ENCODE data around the gene ATG7.

DNA sequence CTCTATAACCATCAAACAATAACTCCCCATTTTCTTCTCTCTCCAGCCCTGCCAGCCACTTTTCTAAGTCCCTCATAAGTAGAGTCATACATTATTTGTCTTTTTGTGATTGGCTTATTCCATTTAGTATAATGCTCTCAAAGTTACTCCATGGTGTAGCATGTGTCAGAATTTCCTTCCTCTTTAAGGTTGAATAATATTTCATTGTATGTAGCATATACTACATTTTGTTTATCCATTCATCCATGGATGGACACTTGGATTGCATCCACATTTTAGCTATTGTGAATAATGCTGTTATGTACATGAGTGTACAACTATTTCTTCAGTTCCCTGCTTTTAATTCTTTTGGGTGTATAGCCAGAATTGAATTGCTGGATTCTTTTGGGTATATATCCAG, 138.4 kb downstream of the ATG7 start:
- TF ChIP-seq, protein P1, sequence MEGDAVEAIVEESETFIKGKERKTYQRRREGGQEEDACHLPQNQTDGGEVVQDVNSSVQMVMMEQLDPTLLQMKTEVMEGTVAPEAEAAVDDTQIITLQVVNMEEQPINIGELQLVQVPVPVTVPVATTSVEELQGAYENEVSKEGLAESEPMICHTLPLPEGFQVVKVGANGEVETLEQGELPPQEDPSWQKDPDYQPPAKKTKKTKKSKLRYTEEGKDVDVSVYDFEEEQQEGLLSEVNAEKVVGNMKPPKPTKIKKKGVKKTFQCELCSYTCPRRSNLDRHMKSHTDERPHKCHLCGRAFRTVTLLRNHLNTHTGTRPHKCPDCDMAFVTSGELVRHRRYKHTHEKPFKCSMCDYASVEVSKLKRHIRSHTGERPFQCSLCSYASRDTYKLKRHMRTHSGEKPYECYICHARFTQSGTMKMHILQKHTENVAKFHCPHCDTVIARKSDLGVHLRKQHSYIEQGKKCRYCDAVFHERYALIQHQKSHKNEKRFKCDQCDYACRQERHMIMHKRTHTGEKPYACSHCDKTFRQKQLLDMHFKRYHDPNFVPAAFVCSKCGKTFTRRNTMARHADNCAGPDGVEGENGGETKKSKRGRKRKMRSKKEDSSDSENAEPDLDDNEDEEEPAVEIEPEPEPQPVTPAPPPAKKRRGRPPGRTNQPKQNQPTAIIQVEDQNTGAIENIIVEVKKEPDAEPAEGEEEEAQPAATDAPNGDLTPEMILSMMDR (IDR thresholded peaks at IDR 0.05 in 2 of 3, conservative IDR thresholded peaks at IDR 0.05 in 1 of 3; ENCODE audit: control insufficient read depth in 2 of 3, extremely low read depth in 1 of 3, insufficient read depth in 1 of 3, low read depth in 3 of 3, low read length in 3 of 3) = no peak
- no peak for TF ChIP-seq RAD21 (IDR thresholded peaks at IDR 0.05; ENCODE audit: insufficient read depth, low read depth, low read length)
- no peak for TF ChIP-seq EP300 (IDR thresholded peaks at IDR 0.05; ENCODE audit: borderline replicate concordance in 1 of 2, control insufficient read depth in 1 of 2, low read depth in 2 of 2, low read length in 2 of 2)
- no peak for TF ChIP-seq MXI1 (IDR thresholded peaks at IDR 0.05; ENCODE audit: low read depth, low read length)
- no peak for TF ChIP-seq RFX5 (IDR thresholded peaks at IDR 0.05; ENCODE audit: low read depth, low read length)
- TF ChIP-seq POLR2AphosphoS5 (IDR thresholded peaks at IDR 0.05; ENCODE audit: low read length) = no peak
- TF ChIP-seq SRF (IDR thresholded peaks at IDR 0.05; ENCODE audit: low read depth in 2 of 2, low read length in 2 of 2) = no peak
- no peak for TF ChIP-seq EZH2 (IDR thresholded peaks at IDR 0.05; ENCODE audit: borderline replicate concordance, control insufficient read depth, low read depth, low read length)
- TF ChIP-seq FOXK2 (IDR thresholded peaks at IDR 0.05) = no peak
- TF ChIP-seq YY1 (IDR thresholded peaks at IDR 0.05; ENCODE audit: low read depth, low read length) = no peak
- TF ChIP-seq BMI1 (IDR thresholded peaks at IDR 0.05; ENCODE audit: borderline replicate concordance) = no peak
